ENCODE data around the gene CREM. TPM values are rescaled to one million over a fixed set of nuclear protein-coding genes. Genes with fewer than 3 reads are reported as not detected.

Gene CREM
- total RNA-seq, 1 experiment from 2014 or later, result 72.3 TPM

Other genes with a start within 250 kb of the CREM start
- gene CUL2, start 36.5 kb upstream of the CREM start, total RNA-seq (2014; rRNA removed; shearing (Covaris generic); ENCODE audit: low replicate concordance), result 18.3 and 26.9 TPM in 2 replicates
- gene CCNY, start 209.7 kb downstream of the CREM start, total RNA-seq (2014; rRNA removed; shearing (Covaris generic); ENCODE audit: low replicate concordance), result 36.1 and 47.2 TPM in 2 replicates